ENCODE results near the gene YTHDF2.

DNA sequence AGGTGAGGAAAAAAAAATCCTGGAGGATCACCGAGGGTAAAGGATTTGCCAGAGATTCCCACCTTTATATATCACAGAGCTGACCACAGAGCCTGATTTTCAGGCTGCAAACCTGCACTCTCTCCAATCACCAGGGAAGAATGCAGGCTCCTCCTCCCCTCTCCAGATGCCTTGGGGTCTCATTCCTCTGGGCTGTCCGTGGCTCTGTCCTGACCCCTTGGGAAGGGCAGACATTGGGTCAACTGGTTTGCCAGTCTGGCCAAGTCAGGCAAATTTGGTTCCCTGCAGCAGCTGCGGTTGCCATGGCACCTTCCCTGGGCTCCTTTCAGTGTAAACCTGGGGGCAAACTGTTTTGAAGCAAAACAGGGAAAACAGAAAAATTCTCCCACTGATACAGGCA, 63.6 kb downstream of the YTHDF2 start:
- TF ChIP-seq, protein P1, sequence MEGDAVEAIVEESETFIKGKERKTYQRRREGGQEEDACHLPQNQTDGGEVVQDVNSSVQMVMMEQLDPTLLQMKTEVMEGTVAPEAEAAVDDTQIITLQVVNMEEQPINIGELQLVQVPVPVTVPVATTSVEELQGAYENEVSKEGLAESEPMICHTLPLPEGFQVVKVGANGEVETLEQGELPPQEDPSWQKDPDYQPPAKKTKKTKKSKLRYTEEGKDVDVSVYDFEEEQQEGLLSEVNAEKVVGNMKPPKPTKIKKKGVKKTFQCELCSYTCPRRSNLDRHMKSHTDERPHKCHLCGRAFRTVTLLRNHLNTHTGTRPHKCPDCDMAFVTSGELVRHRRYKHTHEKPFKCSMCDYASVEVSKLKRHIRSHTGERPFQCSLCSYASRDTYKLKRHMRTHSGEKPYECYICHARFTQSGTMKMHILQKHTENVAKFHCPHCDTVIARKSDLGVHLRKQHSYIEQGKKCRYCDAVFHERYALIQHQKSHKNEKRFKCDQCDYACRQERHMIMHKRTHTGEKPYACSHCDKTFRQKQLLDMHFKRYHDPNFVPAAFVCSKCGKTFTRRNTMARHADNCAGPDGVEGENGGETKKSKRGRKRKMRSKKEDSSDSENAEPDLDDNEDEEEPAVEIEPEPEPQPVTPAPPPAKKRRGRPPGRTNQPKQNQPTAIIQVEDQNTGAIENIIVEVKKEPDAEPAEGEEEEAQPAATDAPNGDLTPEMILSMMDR (IDR thresholded peaks at IDR 0.05), result no peak
- TF ChIP-seq POLR2A (IDR thresholded peaks at IDR 0.05), result no peak
